Daoy (cell line): ENCODE measurements around the gene MAGEB17. TPM values are rescaled to one million over a fixed set of nuclear protein-coding genes. Genes with fewer than 3 reads are reported as not detected.
A peak's percentile ranks its signal among the peaks of the same experiment; 100 is the strongest.
"Not testable (repeated sequence)": the region's sequence is repeated elsewhere in the genome, so short reads cannot be mapped to it uniquely, and the experiment has no call there.

Experiments
- DNase-seq: peaks from one replicate; pipeline ENCODE4 v3.0.0-alpha.2; 2015; ENCODE audit warnings: low read depth
- total RNA-seq: library from RNA; depleted of rRNA; stranded (reverse); fragments of >200 nt; shearing (Covaris generic); gene quantifications from 2 replicates; pipeline ENCODE4 v1.2.3, GENCODE V29; 2014

MAGEB17 gene
- total RNA-seq, 1 experiment from 2014 or later, result not detected

- no peak for DNase-seq
Measured at GRCh38 chrX:16156692-16157331, 10.5 kb upstream of the MAGEB17 start.

- peak; percentile 64 for DNase-seq
Measured at GRCh38 chrX:16160729-16161128, 6.6 kb upstream of the MAGEB17 start.

GRCh38 chrX:16161173-16161572, 6.1 kb upstream of the MAGEB17 start:
- DNase-seq, result not testable (repeated sequence)

- DNase-seq, result no peak
Measured at GRCh38 chrX:16162391-16162790, 4.9 kb upstream of the MAGEB17 start.

GRCh38 chrX:16164748-16165147, 2.5 kb upstream of the MAGEB17 start:
- no peak for DNase-seq

- no peak for DNase-seq
Measured at GRCh38 chrX:16171039-16171438, 3.8 kb downstream of the MAGEB17 start.

- no peak for DNase-seq
Measured at GRCh38 chrX:16171944-16172343, 4.7 kb downstream of the MAGEB17 start.

- no peak for DNase-seq
Measured at GRCh38 chrX:16172391-16172790, 5.1 kb downstream of the MAGEB17 start.

- DNase-seq, result no peak
Measured at GRCh38 chrX:16175329-16176061, 8.2 kb downstream of the MAGEB17 start.

- DNase-seq, result no peak
Measured at GRCh38 chrX:16177260-16177659, 10.0 kb downstream of the MAGEB17 start.

GRCh38 chrX:16183843-16184242, 16.6 kb downstream of the MAGEB17 start:
- DNase-seq, result not testable (repeated sequence)

- DNase-seq, result peak; percentile 69
Measured at GRCh38 chrX:16185725-16186136, 18.4 kb downstream of the MAGEB17 start.

- DNase-seq, result no peak
Measured at GRCh38 chrX:16186380-16187007, 19.2 kb downstream of the MAGEB17 start.

- no peak for DNase-seq
Measured at GRCh38 chrX:16187024-16187760, 19.9 kb downstream of the MAGEB17 start.

- no peak for DNase-seq
Measured at GRCh38 chrX:16188687-16189086, 21.4 kb downstream of the MAGEB17 start.

GRCh38 chrX:16191605-16192004, 24.3 kb downstream of the MAGEB17 start:
- no peak for DNase-seq

- DNase-seq, result no peak
Measured at GRCh38 chrX:16196829-16197228, 29.5 kb downstream of the MAGEB17 start.

GRCh38 chrX:16199343-16199742, 32.1 kb downstream of the MAGEB17 start:
- no peak for DNase-seq

GRCh38 chrX:16202943-16203342, 35.7 kb downstream of the MAGEB17 start:
- no peak for DNase-seq

- no peak for DNase-seq
Measured at GRCh38 chrX:16204538-16204937, 37.3 kb downstream of the MAGEB17 start.

GRCh38 chrX:16205840-16206239, 38.6 kb downstream of the MAGEB17 start:
- no peak for DNase-seq

- DNase-seq, result no peak
Measured at GRCh38 chrX:16207634-16208033, 40.4 kb downstream of the MAGEB17 start.
